Activated CD4-positive, alpha-beta memory T cell treated with anti-CD3 and anti-CD28 coated beads for 36 hours (primary cell): ENCODE data around the gene DHRSX. TPM values are rescaled to one million over a fixed set of nuclear protein-coding genes. Genes with fewer than 3 reads are reported as not detected.
"Not testable (repeated sequence)": the region's sequence is repeated elsewhere in the genome, so short reads cannot be mapped to it uniquely, and the experiment has no call there.

Experiments used
- CTCF ChIA-PET: fragments of 350-600 bp; sonication (Branson Sonifier 250); formaldehyde crosslinking; loops from one replicate; lab custom pipeline; 2021; ENCODE audit warnings: antibody characterized with exemption, inconsistent platforms; lab: Charles Lee
- POLR2A ChIA-PET: fragments of 350-600 bp; sonication (Branson Sonifier 250); formaldehyde crosslinking; loops from one replicate; lab custom pipeline; 2021; ENCODE audit warnings: antibody characterized with exemption; lab: Charles Lee
- DNase-seq: peaks from one replicate; pipeline ENCODE4 v3.0.0-alpha.2; 2020
- H3K27ac Mint-ChIP-seq: one replicate; pipeline ENCODE4 v1.8.0; 2021; ENCODE audit warnings: mixed read lengths
- H3K27me3 Mint-ChIP-seq: one replicate; pipeline ENCODE4 v1.8.0; 2021; ENCODE audit warnings: mixed read lengths
- H3K36me3 Mint-ChIP-seq: one replicate; pipeline ENCODE4 v1.8.0; 2021; ENCODE audit warnings: mixed read lengths
- H3K4me1 Mint-ChIP-seq: one replicate; pipeline ENCODE4 v1.8.0; 2021; ENCODE audit warnings: low read depth, mixed read lengths
- H3K4me3 Mint-ChIP-seq: one replicate; pipeline ENCODE4 v1.8.0; 2021; ENCODE audit warnings: mild to moderate bottlenecking, mixed read lengths
- H3K9me3 Mint-ChIP-seq: one replicate; pipeline ENCODE4 v1.8.0; 2021; ENCODE audit warnings: mixed read lengths
- intact Hi-C: fragments of 100-400 bp; cut with micrococcal nuclease; formaldehyde crosslinking; loops from one replicate; pipeline ENCODE4 v1.15.1; 2023
- total RNA-seq, 2 experiments: library from RNA; stranded (reverse); gene quantifications; one replicate each; pipeline ENCODE4 v1.2.3, GENCODE V29; 2021

The DHRSX gene
- total RNA-seq, 2 experiments from 2014 or later, result 20.7 to 21.3 TPM

- ChIA-PET CTCF (no interaction called here), POLR2A (no interaction called here)
- Mint-ChIP-seq H3K27me3 (no peaks in the 10 kb centered on the region), H3K27ac (no peak overlapping the region), H3K36me3 (peaks cover 33% of the 10 kb centered on the region), H3K4me1 (peaks cover 2% of the 10 kb centered on the region), H3K9me3 (no peaks in the 10 kb centered on the region), H3K4me3 (no peak overlapping the region)
- DNase-seq, result no peak
- intact Hi-C loops, result no loop called here
Observed at GRCh38 chrX:2488621-2489285, 12.0 kb downstream of the DHRSX start.

- Mint-ChIP-seq H3K36me3 (peaks cover 33% of the 10 kb centered on the region), H3K4me3 (no peak overlapping the region), H3K27me3 (no peaks in the 10 kb centered on the region), H3K4me1 (peaks cover 2% of the 10 kb centered on the region), H3K27ac (no peak overlapping the region), H3K9me3 (no peaks in the 10 kb centered on the region)
- DNase-seq, result no peak
- intact Hi-C loops, result no loop called here
- POLR2A ChIA-PET, result no interaction called here
- CTCF ChIA-PET, result no interaction called here
Observed at GRCh38 chrX:2487366-2487765, 13.4 kb downstream of the DHRSX start.

DNA sequence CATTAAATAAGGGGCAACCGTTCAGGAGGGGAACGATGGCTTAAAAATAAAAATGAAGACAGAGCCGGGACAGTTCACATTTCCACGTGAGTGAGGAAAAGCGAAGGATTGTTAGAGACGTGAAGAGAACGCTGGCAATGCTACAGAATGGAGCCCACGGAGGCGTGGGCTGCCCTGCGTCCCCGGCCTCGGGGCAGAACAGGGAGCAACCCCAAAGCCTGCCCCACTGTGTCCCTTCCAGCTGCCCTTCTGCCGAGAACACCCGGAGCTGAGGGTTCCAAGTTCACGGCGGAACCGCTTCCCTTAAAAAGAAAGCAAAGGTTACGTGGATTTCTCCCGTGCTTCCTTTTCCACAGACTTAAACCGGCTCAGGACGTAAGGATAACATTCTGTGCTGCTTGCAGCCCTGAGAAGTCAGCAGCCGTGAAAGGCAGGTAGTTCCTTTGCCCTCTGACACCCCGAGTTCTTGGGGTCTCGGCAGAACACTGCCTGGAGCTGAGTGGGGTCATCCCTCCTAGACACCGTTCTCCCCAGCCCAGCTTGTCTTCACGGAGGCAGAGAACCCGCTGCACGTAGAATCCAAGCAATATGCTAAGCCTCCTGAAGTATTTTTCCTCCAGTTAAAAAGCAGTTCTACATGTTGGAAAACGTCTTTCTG lies 14.2 kb downstream of the DHRSX start:
- peaks cover 2% of the 10 kb centered on the region for H3K4me1 Mint-ChIP-seq
- H3K36me3 Mint-ChIP-seq, result peaks cover 33% of the 10 kb centered on the region
- ChIA-PET CTCF (no interaction called here), POLR2A (no interaction called here)
- DNase-seq, result no peak
- intact Hi-C loops, result no loop called here
- no peaks in the 10 kb centered on the region for H3K27me3 Mint-ChIP-seq
- H3K9me3 Mint-ChIP-seq, result no peaks in the 10 kb centered on the region
- no peak overlapping the region for H3K27ac Mint-ChIP-seq
- no peak overlapping the region for H3K4me3 Mint-ChIP-seq

- Mint-ChIP-seq H3K27me3 (no peaks in the 10 kb centered on the region), H3K4me1 (peaks cover 2% of the 10 kb centered on the region), H3K4me3 (no peak overlapping the region), H3K9me3 (no peaks in the 10 kb centered on the region), H3K27ac (no peak overlapping the region), H3K36me3 (peaks cover 31% of the 10 kb centered on the region)
- no peak for DNase-seq
- CTCF ChIA-PET, result no interaction called here
- POLR2A ChIA-PET, result no interaction called here
- intact Hi-C loops, result no loop called here
Observed at GRCh38 chrX:2485789-2486345, 14.9 kb downstream of the DHRSX start.

DNA sequence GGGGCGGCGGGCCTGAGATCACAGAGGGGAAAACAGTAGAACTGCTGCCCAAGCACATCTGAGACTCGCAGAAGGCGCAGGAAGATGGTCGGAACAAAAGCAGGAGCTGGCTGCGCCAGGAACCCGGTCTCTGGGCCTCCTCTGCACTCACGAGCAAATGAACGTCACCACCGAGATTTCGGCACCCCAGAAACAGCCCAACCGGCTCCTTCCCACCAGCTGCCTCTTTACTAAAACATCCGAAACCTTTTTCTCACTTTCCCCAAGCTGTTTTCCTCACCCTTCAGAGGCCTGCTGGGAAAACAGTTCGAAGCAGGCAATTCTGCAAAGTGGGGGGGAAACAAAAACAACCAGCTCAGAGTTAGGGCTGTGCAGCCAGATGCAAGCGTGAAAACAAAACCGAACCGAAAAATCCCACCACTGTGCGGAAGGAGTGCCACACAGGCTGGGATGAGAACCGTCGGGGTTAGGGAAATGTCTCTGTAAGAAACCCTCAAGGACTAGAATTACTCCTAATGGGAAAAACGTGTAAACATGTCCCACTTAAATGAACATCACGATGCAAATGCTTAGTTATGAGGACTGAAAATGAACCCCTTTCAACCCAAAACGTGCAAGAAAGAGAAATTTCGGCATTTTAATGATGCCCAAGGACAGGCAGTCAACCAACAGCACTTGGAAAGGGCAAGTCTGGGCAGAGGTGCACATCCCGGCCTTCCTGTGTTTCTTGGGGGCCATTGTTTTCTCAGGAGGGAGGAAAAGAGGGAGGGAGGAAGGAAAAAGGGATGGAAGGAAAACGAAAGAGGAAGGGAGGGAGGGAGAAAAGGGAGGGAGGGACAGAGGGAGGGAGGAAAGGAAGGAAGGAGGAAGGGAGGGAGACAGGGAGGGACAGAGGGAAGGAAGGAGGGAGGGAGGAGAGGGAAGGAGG lies 15.8 kb downstream of the DHRSX start:
- ChIA-PET POLR2A (no interaction called here), CTCF (no interaction called here)
- DNase-seq, result no peak
- Mint-ChIP-seq H3K27me3 (no peaks in the 10 kb centered on the region), H3K9me3 (peaks cover 3% of the 10 kb centered on the region), H3K27ac (no peak overlapping the region), H3K4me1 (peaks cover 2% of the 10 kb centered on the region), H3K36me3 (peaks cover 28% of the 10 kb centered on the region), H3K4me3 (no peak overlapping the region)
- intact Hi-C loops, result no loop called here

GRCh38 chrX:2484256-2484655 lies 16.5 kb downstream of the DHRSX start:
- DNase-seq, result no peak
- H3K36me3 Mint-ChIP-seq, result peaks cover 28% of the 10 kb centered on the region
- CTCF ChIA-PET, result no interaction called here
- H3K9me3 Mint-ChIP-seq, result peaks cover 8% of the 10 kb centered on the region
- POLR2A ChIA-PET, result no interaction called here
- intact Hi-C loops, result no loop called here
- H3K4me3 Mint-ChIP-seq, result no peak overlapping the region
- no peak overlapping the region for H3K27ac Mint-ChIP-seq
- H3K27me3 Mint-ChIP-seq, result no peaks in the 10 kb centered on the region
- H3K4me1 Mint-ChIP-seq, result peaks cover 2% of the 10 kb centered on the region

DNA sequence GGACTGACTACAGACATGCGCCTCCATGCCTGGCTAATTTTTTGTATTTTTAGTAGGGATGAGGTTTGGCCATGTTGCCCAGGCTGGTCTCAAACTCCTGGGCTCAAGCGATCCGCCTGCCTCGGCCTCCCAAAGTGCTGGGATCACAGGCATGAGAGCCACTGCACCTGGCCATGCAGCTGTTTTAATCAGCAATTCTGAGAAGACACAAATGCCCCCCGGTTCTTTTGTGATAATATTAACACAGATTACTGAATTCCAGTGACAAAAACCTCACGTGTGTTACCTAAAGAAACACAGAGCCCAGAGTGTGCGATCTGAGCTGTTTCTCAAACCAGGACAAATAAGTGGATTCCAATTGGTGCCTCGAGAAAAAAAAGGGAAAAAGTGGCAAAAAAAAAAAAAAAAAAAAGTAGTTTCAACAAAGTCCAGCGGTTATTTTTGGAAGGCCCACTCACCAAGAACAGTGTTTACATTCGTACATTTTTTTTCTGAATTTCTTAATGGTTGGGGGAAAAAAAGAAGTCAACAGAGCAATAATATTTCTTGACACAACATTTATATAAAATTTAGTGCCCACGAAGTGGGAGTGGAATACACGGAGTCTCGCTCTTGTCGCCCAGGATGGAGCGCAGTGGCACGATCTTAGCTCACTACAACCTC lies 17.2 kb downstream of the DHRSX start:
- H3K4me1 Mint-ChIP-seq, result peaks cover 2% of the 10 kb centered on the region
- intact Hi-C loops, result no loop called here
- H3K4me3 Mint-ChIP-seq, result no peak overlapping the region
- H3K9me3 Mint-ChIP-seq, result peaks cover 8% of the 10 kb centered on the region
- POLR2A ChIA-PET, result no interaction called here
- CTCF ChIA-PET, result no interaction called here
- DNase-seq, result no peak
- H3K27ac Mint-ChIP-seq, result no peak overlapping the region
- H3K36me3 Mint-ChIP-seq, result peaks cover 23% of the 10 kb centered on the region
- H3K27me3 Mint-ChIP-seq, result no peaks in the 10 kb centered on the region

GRCh38 chrX:2481597-2481996 lies 19.2 kb downstream of the DHRSX start:
- H3K36me3 Mint-ChIP-seq, H3K4me3 Mint-ChIP-seq, H3K27me3 Mint-ChIP-seq, DNase-seq, CTCF ChIA-PET, H3K9me3 Mint-ChIP-seq, H3K27ac Mint-ChIP-seq, POLR2A ChIA-PET, intact Hi-C loops, H3K4me1 Mint-ChIP-seq: not testable (repeated sequence)

DNA sequence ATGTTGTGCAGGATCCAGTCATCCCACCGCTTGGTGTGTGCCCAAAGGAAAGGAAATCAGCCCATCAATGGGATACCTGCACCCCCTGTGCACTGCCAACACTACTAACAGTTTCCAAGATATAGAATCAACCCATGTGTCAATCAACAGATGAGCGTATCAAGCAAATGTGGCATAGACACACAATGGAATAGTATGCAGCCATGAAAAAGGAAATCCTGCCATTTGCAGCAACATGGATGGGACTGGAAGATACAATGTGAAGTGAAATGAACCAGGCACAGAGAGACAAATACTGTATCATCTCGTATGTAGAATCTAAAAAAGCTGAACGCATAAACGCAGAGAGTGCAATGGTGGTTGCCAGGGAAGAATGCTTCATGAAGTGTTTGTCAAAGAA lies 20.8 kb downstream of the DHRSX start:
- DNase-seq, H3K4me3 Mint-ChIP-seq, POLR2A ChIA-PET, intact Hi-C loops, H3K9me3 Mint-ChIP-seq, CTCF ChIA-PET, H3K36me3 Mint-ChIP-seq, H3K27ac Mint-ChIP-seq, H3K4me1 Mint-ChIP-seq, H3K27me3 Mint-ChIP-seq: not testable (repeated sequence)

DNA sequence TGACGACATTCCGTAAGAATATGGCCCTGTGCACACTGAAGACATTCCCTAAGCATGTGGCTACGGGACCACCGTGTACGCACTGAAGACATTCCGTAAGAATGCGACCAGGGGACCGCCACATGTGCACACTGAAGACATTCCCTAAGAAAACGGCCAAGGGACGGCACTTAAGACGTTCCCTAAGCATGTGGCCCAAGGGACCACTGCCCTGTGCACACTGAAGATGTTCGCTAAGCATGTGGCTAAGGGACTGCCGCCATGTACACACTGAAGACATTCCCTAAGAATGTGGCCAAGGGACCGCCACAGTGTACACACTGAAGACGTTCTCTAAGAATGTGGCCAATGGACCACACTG lies 21.4 kb downstream of the DHRSX start:
- no peak overlapping the region for H3K4me3 Mint-ChIP-seq
- H3K4me1 Mint-ChIP-seq, result peaks cover 3% of the 10 kb centered on the region
- CTCF ChIA-PET, result no interaction called here
- H3K9me3 Mint-ChIP-seq, result peaks cover 8% of the 10 kb centered on the region
- no peak overlapping the region for H3K27ac Mint-ChIP-seq
- intact Hi-C loops, result no loop called here
- no peaks in the 10 kb centered on the region for H3K27me3 Mint-ChIP-seq
- no peak for DNase-seq
- POLR2A ChIA-PET, result no interaction called here
- H3K36me3 Mint-ChIP-seq, result peaks cover 9% of the 10 kb centered on the region

DNA sequence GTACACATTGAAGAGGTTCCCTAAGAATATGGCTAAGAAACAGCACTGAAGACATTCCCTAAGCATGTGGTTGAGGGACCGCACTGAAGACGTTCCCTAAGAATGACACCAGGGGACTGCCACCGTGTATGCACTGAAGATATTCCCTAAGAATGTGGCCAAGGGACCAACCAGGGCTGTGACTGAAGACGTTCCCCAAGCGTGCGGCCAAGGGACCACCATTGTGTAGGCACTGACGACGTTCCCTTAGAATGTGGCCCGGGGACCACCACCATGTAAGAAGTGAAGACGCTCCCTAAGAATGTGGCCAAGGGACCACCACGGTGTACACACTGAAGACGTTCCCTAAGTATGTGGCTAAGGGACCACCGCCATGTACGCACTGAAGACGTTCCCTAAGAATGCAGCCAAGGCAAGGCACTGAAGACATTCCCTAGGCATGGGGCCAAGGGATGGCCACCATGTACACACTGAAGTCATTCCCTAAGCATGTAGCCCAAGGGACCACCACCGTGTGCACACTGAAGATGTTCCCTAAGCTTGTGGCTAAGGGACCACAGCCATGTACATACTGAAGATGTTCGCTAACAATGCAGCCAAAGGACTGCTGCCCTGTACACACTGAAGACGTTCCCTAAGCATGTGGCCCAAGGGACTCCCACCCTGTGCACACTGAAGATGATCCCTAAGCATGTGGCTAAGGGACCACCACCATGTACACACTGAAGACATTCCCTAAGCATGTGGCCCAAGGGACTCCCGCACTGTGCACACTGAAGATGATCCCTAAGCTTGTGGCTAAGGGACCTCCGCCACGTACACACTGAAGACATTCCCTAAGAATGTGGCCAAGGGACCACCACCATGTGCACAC lies 22.0 kb downstream of the DHRSX start:
- ChIA-PET POLR2A (no interaction called here), CTCF (no interaction called here)
- Mint-ChIP-seq H3K4me3 (no peak overlapping the region), H3K27me3 (no peaks in the 10 kb centered on the region), H3K4me1 (peaks cover 3% of the 10 kb centered on the region), H3K9me3 (peaks cover 8% of the 10 kb centered on the region), H3K27ac (no peak overlapping the region), H3K36me3 (peaks cover 9% of the 10 kb centered on the region)
- intact Hi-C loops, result no loop called here
- DNase-seq, result no peak
